NCI-H1694 treated with DMSO at 0.1 percent for 48 hours (cell line): Measurements from ENCODE around the gene CEP350.
"Not testable (repeated sequence)": the region's sequence is repeated elsewhere in the genome, so short reads cannot be mapped to it uniquely, and the experiment has no call there.

Experiments
- DNase-seq: peaks from one replicate; lab custom pipeline; 2025; lab: John Stamatoyannopoulos, UW

Gene CEP350

GRCh38 chr1:180119837-180120236 is 165.2 kb downstream of the CEP350 start:
- no peak for DNase-seq

- DNase-seq: no peak
Measured at GRCh38 chr1:180123463-180123936, 168.9 kb downstream of the CEP350 start.

- DNase-seq: no peak
Measured at GRCh38 chr1:180130651-180131050, 176.0 kb downstream of the CEP350 start.

- DNase-seq: peak; percentile 3
Measured at GRCh38 chr1:180131510-180131909, 176.9 kb downstream of the CEP350 start.

- DNase-seq: no peak
Measured at GRCh38 chr1:180133193-180133592, 178.6 kb downstream of the CEP350 start.

GRCh38 chr1:180133688-180134087 is 179.1 kb downstream of the CEP350 start:
- not testable (repeated sequence) for DNase-seq

- no peak for DNase-seq
Measured at GRCh38 chr1:180135535-180135934, 180.9 kb downstream of the CEP350 start.

- DNase-seq: no peak
Measured at GRCh38 chr1:180136331-180136967, 181.8 kb downstream of the CEP350 start.

- no peak for DNase-seq
Measured at GRCh38 chr1:180136968-180137356, 182.4 kb downstream of the CEP350 start.

GRCh38 chr1:180137776-180138175 is 183.2 kb downstream of the CEP350 start:
- no peak for DNase-seq

- DNase-seq: no peak
Measured at GRCh38 chr1:180141381-180141934, 186.8 kb downstream of the CEP350 start.

GRCh38 chr1:180143359-180143758 is 188.7 kb downstream of the CEP350 start:
- DNase-seq: peak; percentile 29

- no peak for DNase-seq
Measured at GRCh38 chr1:180144659-180145357, 190.2 kb downstream of the CEP350 start.

- DNase-seq: no peak
Measured at GRCh38 chr1:180145446-180145845, 190.8 kb downstream of the CEP350 start.

- DNase-seq: peak; percentile 32
Measured at GRCh38 chr1:180150982-180151381, 196.4 kb downstream of the CEP350 start.

- peak; percentile 79 for DNase-seq
Measured at GRCh38 chr1:180151508-180151907, 196.9 kb downstream of the CEP350 start.

- DNase-seq: no peak
Measured at GRCh38 chr1:180152588-180152987, 198.0 kb downstream of the CEP350 start.

GRCh38 chr1:180153032-180153431 is 198.4 kb downstream of the CEP350 start:
- DNase-seq: no peak

GRCh38 chr1:180154003-180154324 is 199.4 kb downstream of the CEP350 start:
- DNase-seq: no peak

- peak; percentile 82 for DNase-seq
Measured at GRCh38 chr1:180154325-180155181, 199.9 kb downstream of the CEP350 start, which contains the start of gene QSOX1. TSS of gene QSOX1 (plus strand) at chr1:180154869. CDS start at chr1:180154908, 39 bp downstream.

- no peak for DNase-seq
Measured at GRCh38 chr1:180155182-180155682, 200.6 kb downstream of the CEP350 start.

- DNase-seq: no peak
Measured at GRCh38 chr1:180156201-180156600, 201.6 kb downstream of the CEP350 start.
